ENCODE measurements around the gene ASXL1. TPM values are rescaled to one million over a fixed set of nuclear protein-coding genes. Genes with fewer than 3 reads are reported as not detected.

ASXL1 gene
- polyA plus RNA-seq: 2.5 and 4.8 TPM in 2 replicates

GRCh38 chr20:32357869-32358631 is at the start of gene ASXL1:
Gene ASXL1 (plus strand): TSS chr20:32358331. CDS start chr20:32358776, 445 bp downstream.

Other genes starting within 250 kb of the ASXL1 start
- 27.8 and 31.2 TPM in 2 replicates for gene TM9SF4, start 248.6 kb upstream of the ASXL1 start, polyA plus RNA-seq
- 0.24 and 0.28 TPM in 2 replicates for gene PLAGL2, start 150.6 kb upstream of the ASXL1 start, polyA plus RNA-seq
- 1.7 and 2.1 TPM in 2 replicates for gene POFUT1, start 150.5 kb upstream of the ASXL1 start, polyA plus RNA-seq
- gene KIF3B, start 80.7 kb upstream of the ASXL1 start, polyA plus RNA-seq: 14.4 TPM in 2 replicates
- 7.9 and 14.0 TPM in 2 replicates for gene NOL4L, start 227.0 kb downstream of the ASXL1 start, polyA plus RNA-seq